NCI-H82 (cell line): ENCODE results near the gene CCDC15.
"Not testable (repeated sequence)": the region's sequence is repeated elsewhere in the genome, so short reads cannot be mapped to it uniquely, and the experiment has no call there.

Experiments
- DNase-seq: peaks from one replicate; lab custom pipeline; 2025; lab: John Stamatoyannopoulos, UW

CCDC15 gene

DNA sequence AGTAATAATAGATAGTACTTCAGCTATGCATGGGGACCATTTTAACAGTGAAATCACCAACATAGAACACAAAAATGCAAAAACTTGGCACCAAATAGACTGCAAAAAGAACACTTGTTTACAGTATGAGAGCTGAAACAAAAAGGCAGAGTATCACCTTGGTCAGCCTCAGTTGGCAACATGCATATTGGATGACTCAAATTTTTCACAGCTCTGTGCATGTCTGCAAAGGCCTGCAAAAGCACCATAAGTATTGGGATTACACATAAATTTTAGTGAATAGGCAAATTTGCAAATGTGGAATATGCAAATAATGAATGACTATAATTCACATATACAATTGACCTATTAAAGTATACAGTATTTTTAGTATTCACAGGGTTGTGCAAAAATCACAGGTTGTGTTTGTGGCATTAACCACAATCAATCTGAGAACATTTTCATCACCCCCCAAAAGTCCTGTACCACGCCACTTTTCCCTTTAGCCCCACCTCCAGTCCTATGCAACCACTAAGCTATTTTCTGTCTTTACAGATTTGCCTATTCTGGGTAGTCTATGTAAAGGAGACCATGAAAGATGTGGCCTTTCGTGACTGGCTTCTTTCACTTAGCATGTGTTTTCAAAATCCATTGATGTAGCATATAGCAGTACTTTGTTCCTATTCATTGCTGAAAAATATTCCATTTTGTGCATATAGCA, 47.2 kb downstream of the CCDC15 start:
- DNase-seq = no peak

GRCh38 chr11:125001849-125002248, 47.8 kb downstream of the CCDC15 start:
- DNase-seq = no peak

- DNase-seq = no peak
These were observed 51.5 kb downstream of the CCDC15 start for GRCh38 chr11:125005491-125005890.

DNA sequence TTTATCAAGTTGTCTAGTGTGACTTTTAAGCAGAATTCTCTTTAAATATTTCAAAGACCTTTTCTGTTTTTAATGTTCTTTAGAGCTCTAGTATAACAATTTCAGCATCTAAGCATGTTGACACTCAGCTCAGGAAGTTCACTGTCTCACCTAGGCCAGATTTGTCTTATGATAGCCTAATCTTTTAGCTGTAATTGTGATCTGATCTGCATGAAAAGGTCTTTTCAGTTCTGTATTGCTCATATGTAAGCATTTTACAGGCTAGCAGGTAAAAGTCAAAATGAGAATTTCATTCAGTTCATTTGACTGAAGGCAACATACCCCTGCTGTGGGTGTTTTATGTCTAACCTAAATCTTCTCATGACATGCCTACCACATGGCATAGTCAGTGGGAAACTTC, 62.4 kb downstream of the CCDC15 start:
- no peak for DNase-seq

GRCh38 chr11:125020342-125020741, 66.3 kb downstream of the CCDC15 start:
- DNase-seq = no peak

- no peak for DNase-seq
These were observed 68.5 kb downstream of the CCDC15 start for GRCh38 chr11:125022551-125022950.

- DNase-seq = peak; percentile 10
These were observed 72.0 kb downstream of the CCDC15 start for GRCh38 chr11:125025968-125026367.

DNA sequence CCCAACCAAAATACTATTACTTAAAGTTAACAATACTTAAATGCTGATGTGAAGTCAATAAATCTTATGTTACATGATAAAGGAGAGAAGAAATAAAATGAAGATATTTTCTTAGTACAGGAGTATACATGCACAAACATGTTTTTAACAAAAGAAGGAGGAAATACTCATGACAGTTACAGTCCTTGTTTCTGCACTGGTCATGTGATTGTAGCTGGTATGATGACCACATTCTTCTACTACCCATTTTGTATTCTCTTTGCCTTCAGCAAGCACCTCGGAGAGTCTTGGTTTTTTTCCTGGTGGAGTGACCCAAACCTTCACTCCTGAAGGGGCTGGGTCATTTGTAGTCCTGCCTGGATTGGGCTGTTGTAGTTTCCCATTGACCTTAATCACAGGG, 75.4 kb downstream of the CCDC15 start:
- DNase-seq = not testable (repeated sequence)

DNA sequence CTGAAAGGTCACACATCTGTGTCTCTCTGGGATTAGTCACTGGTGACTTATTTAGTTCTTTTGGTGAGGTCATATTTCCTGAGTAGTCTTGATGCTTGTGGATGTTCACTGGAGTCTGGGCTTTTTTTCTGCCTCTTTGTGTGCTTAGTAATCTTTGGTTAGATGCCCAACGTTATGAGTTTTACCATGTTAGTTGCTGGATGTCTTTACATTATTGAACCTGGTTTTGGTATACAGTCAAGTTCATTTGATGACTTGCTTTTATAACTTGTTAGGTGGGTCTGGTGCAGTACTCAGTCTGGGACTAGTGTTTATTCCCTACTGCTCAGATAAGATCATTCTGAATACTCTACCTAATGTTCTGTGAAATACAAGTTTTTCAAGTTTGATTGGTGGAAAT, 82.9 kb downstream of the CCDC15 start:
- DNase-seq = no peak

DNA sequence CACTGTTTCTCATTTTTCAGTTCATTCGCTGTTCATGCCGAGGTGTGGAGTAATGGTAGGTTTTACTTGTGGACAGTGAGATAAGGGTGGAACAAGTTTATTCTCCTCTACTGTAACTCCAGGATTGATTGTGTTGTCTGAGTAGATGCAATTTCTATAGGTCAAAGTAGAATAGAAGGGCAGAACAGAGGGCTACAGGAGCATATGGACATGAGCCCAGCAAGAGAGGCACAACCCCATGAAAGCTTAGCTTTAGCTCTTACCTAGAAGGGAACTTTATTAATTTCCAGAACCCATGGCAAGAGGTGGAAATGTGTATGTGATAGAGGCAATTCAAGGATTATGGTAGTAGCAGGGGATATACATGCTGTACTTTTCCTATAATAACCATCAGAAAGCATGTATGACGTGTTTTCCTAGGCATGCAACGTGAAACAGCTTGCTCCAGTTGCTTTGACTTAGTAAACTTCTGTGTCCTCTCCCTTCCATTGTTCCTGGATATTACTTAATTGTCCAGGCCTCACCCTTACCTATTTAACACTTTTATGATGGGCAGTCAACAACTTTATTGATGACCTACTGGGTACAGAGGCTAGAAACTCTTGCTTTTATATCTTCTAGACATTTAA, 95.3 kb downstream of the CCDC15 start:
- DNase-seq = no peak

GRCh38 chr11:125052047-125052446, 98.0 kb downstream of the CCDC15 start:
- no peak for DNase-seq

DNA sequence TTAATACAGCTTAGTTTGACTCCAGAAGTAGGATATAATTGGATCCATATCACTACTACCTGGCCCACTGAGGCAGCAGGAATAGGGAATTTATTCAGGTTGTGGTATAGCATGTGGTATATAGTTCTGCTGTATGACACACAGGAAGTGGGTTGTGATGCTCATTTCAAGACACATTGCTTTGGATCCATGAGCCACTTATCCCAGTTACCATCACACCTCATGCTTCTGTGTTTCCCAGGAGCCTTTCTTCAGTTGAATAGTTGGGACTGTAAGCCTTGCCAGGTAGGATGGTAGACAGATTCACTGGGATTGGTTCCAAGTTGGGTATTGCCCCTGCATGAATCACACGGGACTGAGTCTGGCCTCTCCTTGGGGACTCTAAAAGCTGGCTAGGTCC, 99.2 kb downstream of the CCDC15 start:
- no peak for DNase-seq

GRCh38 chr11:125055107-125055715, 101.2 kb downstream of the CCDC15 start:
- DNase-seq = peak; percentile 35

DNA sequence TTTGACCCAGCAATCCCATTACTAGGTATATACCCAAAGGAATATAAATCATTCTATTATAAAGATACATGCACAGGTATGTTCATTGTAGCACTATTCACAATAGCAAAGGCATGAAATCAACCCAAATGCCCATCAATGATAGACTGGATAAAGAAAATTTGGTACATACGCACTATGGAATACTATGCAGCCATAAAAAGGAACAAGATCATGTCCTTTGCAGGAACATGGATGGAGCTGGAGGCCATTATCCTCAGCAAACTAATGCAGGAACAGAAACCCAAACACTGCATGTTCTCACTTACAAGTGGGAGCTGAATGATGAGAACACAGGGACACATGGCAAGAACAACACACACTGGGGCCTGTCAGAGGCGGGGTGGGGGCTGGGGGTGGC, 102.1 kb downstream of the CCDC15 start:
- not testable (repeated sequence) for DNase-seq

DNA sequence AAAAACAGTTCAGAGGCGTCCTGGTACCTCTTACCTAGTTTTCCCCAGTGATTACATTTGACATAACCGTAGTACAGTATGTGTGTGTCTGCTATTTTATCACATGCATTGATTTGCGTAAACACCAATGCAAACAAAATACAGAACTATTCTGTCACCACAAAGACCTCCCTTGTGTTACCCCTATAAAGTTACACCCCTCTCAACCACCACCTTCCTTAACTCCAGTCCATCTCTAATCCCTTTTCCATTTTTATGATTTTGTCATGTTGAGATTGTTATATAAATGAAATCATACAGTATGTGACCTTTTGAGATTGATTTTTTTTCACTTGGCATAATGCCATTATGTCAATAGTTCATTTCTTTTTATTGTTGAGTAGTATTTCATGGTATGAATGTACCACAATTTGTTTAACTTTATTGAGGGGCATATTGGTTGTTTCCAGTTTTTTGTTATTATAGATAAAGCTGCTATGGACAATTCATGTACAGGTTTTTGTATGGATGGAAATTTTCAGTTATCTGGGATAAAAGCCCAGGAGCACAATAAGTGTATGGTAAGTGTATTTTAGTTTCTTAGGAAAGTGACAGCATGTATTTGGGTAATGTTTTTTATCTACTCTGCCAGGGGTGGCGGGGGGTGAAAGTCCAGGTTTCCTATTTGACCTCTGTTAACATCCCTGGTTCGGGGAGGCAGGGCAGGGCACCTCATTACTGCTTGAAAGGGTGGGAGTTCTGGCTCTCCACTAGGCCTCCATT, 103.1 kb downstream of the CCDC15 start:
- no peak for DNase-seq

DNA sequence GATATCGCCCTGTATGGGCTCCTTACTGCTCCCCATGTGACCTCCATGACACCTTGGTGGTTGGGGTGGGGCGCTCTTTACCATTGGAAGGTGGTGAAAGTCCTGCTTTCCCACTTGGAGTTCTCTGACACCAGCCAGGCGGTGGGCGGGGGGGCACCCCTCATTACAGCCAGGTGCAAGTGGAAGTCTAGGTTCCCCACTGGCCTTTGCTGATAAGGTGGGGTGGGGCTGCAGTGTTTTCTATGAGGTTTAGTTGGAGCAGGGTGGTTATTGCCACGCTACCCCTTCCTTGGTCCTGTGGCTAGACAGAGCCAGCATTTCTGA, 103.7 kb downstream of the CCDC15 start:
- no peak for DNase-seq

- no peak for DNase-seq
These were observed 107.3 kb downstream of the CCDC15 start for GRCh38 chr11:125061281-125061680.

DNA sequence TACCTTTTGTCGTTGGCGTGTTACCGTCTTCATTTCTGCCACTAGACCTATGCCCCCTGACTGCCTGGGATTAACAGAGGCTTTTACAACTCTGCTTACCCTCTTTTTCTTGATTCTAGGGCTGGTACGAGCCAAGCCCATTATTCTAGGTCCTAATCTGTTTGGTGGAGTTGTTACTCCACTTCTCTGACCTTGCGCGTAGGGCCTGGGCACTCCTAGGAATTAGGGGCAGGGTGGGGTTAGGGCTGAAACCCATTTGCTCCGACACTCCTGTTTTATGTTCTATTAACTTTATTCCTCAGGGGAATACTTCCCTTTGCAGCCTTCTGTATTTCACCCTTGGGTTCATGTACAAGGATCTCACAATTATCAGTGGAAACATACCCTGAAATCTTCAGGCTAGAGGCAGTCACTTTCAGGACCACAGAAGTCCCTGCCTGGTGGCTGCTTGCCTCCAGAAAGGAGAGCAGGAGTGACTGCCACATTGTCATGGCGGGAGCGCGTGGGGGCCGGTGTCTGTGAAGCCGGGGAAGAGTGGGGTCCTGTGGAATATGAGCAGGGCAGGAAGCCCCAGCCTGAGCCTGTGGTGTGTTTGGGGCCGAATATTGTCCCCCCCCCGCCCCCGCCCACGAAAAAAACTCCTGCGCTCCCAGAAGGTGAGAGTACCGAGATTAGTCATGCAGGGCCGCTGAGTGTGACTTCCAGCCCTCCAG, 108.4 kb downstream of the CCDC15 start:
- DNase-seq = no peak

DNA sequence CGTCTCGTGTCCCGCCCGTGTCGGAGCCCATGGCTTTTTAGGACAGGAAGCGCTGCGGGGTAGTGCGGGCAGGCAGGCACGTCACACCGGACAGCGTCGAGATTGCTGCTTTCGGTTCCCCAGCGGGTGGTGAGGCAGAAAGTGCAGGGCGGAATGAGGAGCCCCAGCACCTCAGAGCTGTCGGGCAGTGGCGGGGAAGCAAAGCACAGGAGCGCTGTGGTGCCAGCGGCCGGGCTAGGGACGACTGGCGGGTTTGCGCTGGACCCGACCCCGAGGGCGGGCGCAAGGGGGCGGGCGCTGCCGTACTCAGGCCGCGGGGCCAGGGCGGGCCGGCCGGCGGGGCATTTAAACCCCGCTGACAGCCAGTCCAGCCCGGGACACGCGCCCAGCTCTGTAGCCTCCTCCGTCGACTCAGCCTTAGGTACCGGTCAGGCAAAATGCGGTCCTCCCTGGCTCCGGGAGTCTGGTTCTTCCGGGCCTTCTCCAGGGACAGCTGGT, 109.0 kb downstream of the CCDC15 start, which contains the start of gene SLC37A2:
SLC37A2 (plus strand) TSS at position 375 of the 498 bp plus-strand sequence; CDS start at position 438, 63 bp downstream.
- no peak for DNase-seq

DNA sequence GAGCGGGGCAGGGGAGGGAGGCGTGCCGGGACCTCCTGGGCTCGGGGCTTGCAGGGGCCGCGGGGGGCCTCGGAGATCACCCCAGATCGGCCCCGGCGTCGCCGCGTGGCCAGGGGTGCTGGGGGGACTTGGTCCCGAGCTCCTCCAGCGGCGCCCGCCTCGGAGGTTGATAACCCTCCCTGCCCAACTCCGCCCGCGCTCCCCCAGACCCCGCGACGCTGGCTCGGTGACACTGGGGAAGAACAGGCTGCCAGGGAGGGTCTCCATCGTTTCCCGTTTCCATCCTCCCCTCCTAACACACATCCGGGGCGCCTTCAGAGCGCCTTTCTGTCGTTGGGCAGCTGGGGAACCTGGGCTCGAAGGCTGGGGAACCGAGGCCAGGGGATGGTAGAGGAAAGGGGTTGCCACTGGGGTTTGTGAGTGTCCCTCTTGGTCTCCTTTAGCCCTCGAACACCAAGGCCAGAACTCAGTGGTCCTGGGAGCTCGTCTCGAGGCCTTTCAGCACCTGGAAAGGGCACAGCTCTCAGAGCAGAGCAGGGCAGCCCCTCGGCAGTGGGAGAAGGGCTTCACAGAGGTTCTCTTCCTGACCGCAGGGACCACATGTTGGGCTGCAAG, 109.5 kb downstream of the CCDC15 start:
- DNase-seq = no peak

- no peak for DNase-seq
These were observed 110.1 kb downstream of the CCDC15 start for GRCh38 chr11:125064070-125064469.
